SK-N-SH treated with all-trans-retinoic acid at 6 μM for 48 hours (cell line): ENCODE results near the gene CSRNP2.

Experiments used
- BACH2 ChIP-seq: fragments of 250-450 bp; sonication (Bioruptor Pico); IDR thresholded peaks from 2 replicates; pipeline ENCODE4 v1.9.0; 2021; ENCODE audit warnings: mild to moderate bottlenecking, borderline replicate concordance
- ESRRG ChIP-seq: fragments of 250-450 bp; sonication (Bioruptor Pico); IDR thresholded peaks from 2 replicates; pipeline ENCODE4 v1.6.1; 2021; ENCODE audit warnings: mild to moderate bottlenecking
- GLIS3 ChIP-seq: fragments of 250-450 bp; sonication (Bioruptor Pico); IDR thresholded peaks from 2 replicates; pipeline ENCODE4 v1.5.0; 2020; ENCODE audit warnings: mild to moderate bottlenecking, moderate library complexity
- ISL1 ChIP-seq: fragments of 250-450 bp; sonication (Bioruptor Pico); IDR thresholded peaks from 2 replicates; pipeline ENCODE4 v2.1.2; 2022; ENCODE audit warnings: mild to moderate bottlenecking, moderate library complexity
- RARB ChIP-seq: fragments of 250-450 bp; sonication (Bioruptor Pico); IDR thresholded peaks from 2 replicates; pipeline ENCODE4 v1.8.0; 2021; ENCODE audit warnings: mild to moderate bottlenecking, moderate library complexity
- ZC3H10 ChIP-seq: fragments of 250-450 bp; sonication (Bioruptor Pico); IDR thresholded peaks from 2 replicates; pipeline ENCODE4 v1.5.1; 2021; ENCODE audit warnings: mild to moderate bottlenecking, moderate library complexity
- ZFP3 ChIP-seq: fragments of 250-450 bp; sonication (Bioruptor Pico); IDR thresholded peaks from 2 replicates; pipeline ENCODE4 v1.5.0; 2020; ENCODE audit warnings: mild to moderate bottlenecking, moderate library complexity
- ZFP30 ChIP-seq: fragments of 450-650 bp; formaldehyde crosslinking; IDR thresholded peaks from 2 replicates; pipeline ENCODE4 v1.5.0; 2022; ENCODE audit warnings: mild to moderate bottlenecking, moderate library complexity
- ZNF565 ChIP-seq: fragments of 450-650 bp; formaldehyde crosslinking; conservative IDR thresholded peaks from 2 replicates; pipeline ENCODE4 v1.5.0; 2020; ENCODE audit warnings: low read depth, mild to moderate bottlenecking, moderate library complexity
- ZNF8 ChIP-seq: fragments of 450-650 bp; formaldehyde crosslinking; IDR thresholded peaks from 2 replicates; pipeline ENCODE4 v1.5.0; 2020; ENCODE audit warnings: mild to moderate bottlenecking, moderate library complexity
- TF ChIP-seq, protein P1 (sequence below): fragments of 250-450 bp; sonication (Bioruptor Pico); IDR thresholded peaks from 2 replicates; pipeline ENCODE4 v1.8.0; 2021; ENCODE audit warnings: low read depth, mild to moderate bottlenecking, moderate library complexity, borderline replicate concordance
- TF ChIP-seq, protein P2 (sequence below): fragments of 250-450 bp; sonication (Bioruptor Pico); IDR thresholded peaks from 2 replicates; pipeline ENCODE4 v1.5.0; 2020; ENCODE audit warnings: mild to moderate bottlenecking, moderate library complexity
- TF ChIP-seq, protein P3 (sequence below): fragments of 250-450 bp; sonication (Bioruptor Pico); IDR thresholded peaks from 2 replicates; pipeline ENCODE4 v1.5.1; 2020; ENCODE audit warnings: low read depth, mild to moderate bottlenecking, moderate library complexity
- TF ChIP-seq, protein P4 (sequence below): fragments of 250-450 bp; sonication (Bioruptor Pico); IDR thresholded peaks from 2 replicates; pipeline ENCODE4 v1.8.0; 2020; ENCODE audit warnings: mild to moderate bottlenecking, moderate library complexity, borderline replicate concordance

DNA sequence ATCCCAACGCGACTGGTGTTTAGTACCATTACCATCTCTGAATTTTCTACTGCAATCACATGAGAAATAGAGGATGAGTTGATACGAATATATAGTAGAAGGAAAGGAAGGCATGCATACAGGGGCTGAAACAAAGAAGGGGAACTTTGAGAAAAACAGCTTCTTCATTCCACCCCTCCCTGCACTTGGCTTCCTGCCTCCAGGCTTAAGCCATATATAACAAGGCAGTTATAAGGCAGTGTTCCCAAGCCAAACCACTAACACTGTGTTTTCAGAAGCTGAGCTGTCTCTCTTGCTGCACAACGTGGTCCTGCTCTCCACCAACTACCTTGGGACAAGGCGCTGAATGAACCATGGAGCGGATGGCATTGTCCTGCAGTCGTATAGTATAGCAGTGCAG lies 24.3 kb downstream of the CSRNP2 start:
- TF ChIP-seq ZC3H10 (no peak), ZFP30 (CRISPR knock-in tag) (no peak), ZNF565 (CRISPR knock-in tag) (no peak), GLIS3 (CRISPR knock-in tag) (no peak), ESRRG (no peak), ZFP3 (CRISPR knock-in tag) (no peak), BACH2 (no peak), RARB (CRISPR knock-in tag) (no peak), ZNF8 (no peak), ISL1 (CRISPR knock-in tag) (no peak)
- TF ChIP-seq, protein P1, sequence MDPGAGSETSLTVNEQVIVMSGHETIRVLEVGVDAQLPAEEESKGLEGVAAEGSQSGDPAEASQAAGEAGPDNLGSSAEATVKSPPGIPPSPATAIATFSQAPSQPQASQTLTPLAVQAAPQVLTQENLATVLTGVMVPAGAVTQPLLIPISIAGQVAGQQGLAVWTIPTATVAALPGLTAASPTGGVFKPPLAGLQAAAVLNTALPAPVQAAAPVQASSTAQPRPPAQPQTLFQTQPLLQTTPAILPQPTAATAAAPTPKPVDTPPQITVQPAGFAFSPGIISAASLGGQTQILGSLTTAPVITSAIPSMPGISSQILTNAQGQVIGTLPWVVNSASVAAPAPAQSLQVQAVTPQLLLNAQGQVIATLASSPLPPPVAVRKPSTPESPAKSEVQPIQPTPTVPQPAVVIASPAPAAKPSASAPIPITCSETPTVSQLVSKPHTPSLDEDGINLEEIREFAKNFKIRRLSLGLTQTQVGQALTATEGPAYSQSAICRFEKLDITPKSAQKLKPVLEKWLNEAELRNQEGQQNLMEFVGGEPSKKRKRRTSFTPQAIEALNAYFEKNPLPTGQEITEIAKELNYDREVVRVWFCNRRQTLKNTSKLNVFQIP (CRISPR knock-in tag): no peak
- TF ChIP-seq, protein P2, sequence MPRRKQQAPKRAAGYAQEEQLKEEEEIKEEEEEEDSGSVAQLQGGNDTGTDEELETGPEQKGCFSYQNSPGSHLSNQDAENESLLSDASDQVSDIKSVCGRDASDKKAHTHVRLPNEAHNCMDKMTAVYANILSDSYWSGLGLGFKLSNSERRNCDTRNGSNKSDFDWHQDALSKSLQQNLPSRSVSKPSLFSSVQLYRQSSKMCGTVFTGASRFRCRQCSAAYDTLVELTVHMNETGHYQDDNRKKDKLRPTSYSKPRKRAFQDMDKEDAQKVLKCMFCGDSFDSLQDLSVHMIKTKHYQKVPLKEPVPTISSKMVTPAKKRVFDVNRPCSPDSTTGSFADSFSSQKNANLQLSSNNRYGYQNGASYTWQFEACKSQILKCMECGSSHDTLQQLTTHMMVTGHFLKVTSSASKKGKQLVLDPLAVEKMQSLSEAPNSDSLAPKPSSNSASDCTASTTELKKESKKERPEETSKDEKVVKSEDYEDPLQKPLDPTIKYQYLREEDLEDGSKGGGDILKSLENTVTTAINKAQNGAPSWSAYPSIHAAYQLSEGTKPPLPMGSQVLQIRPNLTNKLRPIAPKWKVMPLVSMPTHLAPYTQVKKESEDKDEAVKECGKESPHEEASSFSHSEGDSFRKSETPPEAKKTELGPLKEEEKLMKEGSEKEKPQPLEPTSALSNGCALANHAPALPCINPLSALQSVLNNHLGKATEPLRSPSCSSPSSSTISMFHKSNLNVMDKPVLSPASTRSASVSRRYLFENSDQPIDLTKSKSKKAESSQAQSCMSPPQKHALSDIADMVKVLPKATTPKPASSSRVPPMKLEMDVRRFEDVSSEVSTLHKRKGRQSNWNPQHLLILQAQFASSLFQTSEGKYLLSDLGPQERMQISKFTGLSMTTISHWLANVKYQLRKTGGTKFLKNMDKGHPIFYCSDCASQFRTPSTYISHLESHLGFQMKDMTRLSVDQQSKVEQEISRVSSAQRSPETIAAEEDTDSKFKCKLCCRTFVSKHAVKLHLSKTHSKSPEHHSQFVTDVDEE: no peak
- TF ChIP-seq, protein P3, sequence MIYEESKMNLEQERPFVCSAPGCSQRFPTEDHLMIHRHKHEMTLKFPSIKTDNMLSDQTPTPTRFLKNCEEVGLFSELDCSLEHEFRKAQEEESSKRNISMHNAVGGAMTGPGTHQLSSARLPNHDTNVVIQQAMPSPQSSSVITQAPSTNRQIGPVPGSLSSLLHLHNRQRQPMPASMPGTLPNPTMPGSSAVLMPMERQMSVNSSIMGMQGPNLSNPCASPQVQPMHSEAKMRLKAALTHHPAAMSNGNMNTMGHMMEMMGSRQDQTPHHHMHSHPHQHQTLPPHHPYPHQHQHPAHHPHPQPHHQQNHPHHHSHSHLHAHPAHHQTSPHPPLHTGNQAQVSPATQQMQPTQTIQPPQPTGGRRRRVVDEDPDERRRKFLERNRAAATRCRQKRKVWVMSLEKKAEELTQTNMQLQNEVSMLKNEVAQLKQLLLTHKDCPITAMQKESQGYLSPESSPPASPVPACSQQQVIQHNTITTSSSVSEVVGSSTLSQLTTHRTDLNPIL: no peak
- TF ChIP-seq, protein P4, sequence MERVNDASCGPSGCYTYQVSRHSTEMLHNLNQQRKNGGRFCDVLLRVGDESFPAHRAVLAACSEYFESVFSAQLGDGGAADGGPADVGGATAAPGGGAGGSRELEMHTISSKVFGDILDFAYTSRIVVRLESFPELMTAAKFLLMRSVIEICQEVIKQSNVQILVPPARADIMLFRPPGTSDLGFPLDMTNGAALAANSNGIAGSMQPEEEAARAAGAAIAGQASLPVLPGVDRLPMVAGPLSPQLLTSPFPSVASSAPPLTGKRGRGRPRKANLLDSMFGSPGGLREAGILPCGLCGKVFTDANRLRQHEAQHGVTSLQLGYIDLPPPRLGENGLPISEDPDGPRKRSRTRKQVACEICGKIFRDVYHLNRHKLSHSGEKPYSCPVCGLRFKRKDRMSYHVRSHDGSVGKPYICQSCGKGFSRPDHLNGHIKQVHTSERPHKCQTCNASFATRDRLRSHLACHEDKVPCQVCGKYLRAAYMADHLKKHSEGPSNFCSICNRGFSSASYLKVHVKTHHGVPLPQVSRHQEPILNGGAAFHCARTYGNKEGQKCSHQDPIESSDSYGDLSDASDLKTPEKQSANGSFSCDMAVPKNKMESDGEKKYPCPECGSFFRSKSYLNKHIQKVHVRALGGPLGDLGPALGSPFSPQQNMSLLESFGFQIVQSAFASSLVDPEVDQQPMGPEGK (CRISPR knock-in tag): no peak
